Loucy (cell line): Measurements from ENCODE around the gene ELAVL1.

Source experiments
- H2AFZ ChIP-seq: fragments of 200-600 bp; sonication (generic); 2 replicates; pipeline ENCODE4 v1.6.0; 2016; ENCODE audit warnings: antibody characterized with exemption, mild to moderate bottlenecking, low read length, moderate library complexity
- H3F3A ChIP-seq: fragments of 200-600 bp; 2 replicates; pipeline ENCODE4 v1.6.0; 2016; ENCODE audit warnings: antibody characterized with exemption, low read depth, mild to moderate bottlenecking
- H3K27me3 ChIP-seq: fragments of 200-600 bp; sonication (generic); 2 replicates; pipeline ENCODE4 v1.6.1; 2014; ENCODE audit warnings: low read length, mild to moderate bottlenecking; ENCODE audit not compliant: insufficient read depth, poor library complexity, severe bottlenecking
- H3K36me3 ChIP-seq: fragments of 200-600 bp; sonication (generic); 2 replicates; pipeline ENCODE4 v1.6.1; 2016; ENCODE audit warnings: low read length; ENCODE audit not compliant: insufficient read depth
- H3K4me1 ChIP-seq: fragments of 200-600 bp; sonication (generic); 2 replicates; pipeline ENCODE4 v1.5.1; 2014; ENCODE audit warnings: low read length, mild to moderate bottlenecking; ENCODE audit not compliant: insufficient read depth, poor library complexity, severe bottlenecking
- H3K4me2 ChIP-seq: fragments of 200-600 bp; sonication (generic); 2 replicates; pipeline ENCODE4 v1.6.0; 2014; ENCODE audit warnings: antibody characterized with exemption, low read length, low read depth, mild to moderate bottlenecking; ENCODE audit not compliant: poor library complexity, severe bottlenecking
- H3K4me3 ChIP-seq: fragments of 200-600 bp; sonication (generic); 2 replicates; pipeline ENCODE4 v1.5.1; 2014; ENCODE audit warnings: low read length, mild to moderate bottlenecking, mixed read lengths; ENCODE audit not compliant: poor library complexity, severe bottlenecking
- H3K79me2 ChIP-seq: fragments of 200-600 bp; sonication (generic); 2 replicates; pipeline ENCODE4 v1.6.1; 2014; ENCODE audit warnings: low read length; ENCODE audit not compliant: insufficient read depth
- H3K9ac ChIP-seq: fragments of 200-600 bp; sonication (generic); 2 replicates; pipeline ENCODE4 v1.6.0; 2014; ENCODE audit warnings: mild to moderate bottlenecking, low read depth, low read length, moderate library complexity; ENCODE audit not compliant: poor library complexity, severe bottlenecking
- H3K9me2 ChIP-seq: fragments of 200-600 bp; sonication (generic); replicated peaks from 2 replicates; pipeline ENCODE4 v1.6.1; 2016; ENCODE audit warnings: low read depth, low read length, mixed read lengths
- H3K9me3 ChIP-seq: fragments of 200-600 bp; sonication (generic); 2 replicates; pipeline ENCODE4 v1.6.1; 2014; ENCODE audit warnings: mild to moderate bottlenecking, antibody characterized with exemption, low read length, low read depth; ENCODE audit not compliant: insufficient read depth
- H4K20me1 ChIP-seq: fragments of 200-600 bp; sonication (generic); 2 replicates; pipeline ENCODE4 v1.6.0; 2014; ENCODE audit warnings: antibody characterized with exemption, low read length, mild to moderate bottlenecking; ENCODE audit not compliant: insufficient read depth, poor library complexity, severe bottlenecking
- CTCF ChIP-seq: fragments of 200-600 bp; sonication (generic); conservative IDR thresholded peaks from 2 replicates; pipeline ENCODE4 v1.5.1; 2014; ENCODE audit warnings: mild to moderate bottlenecking, antibody characterized with exemption, low read length
- EZH2phosphoT487 ChIP-seq: fragments of 200-600 bp; IDR thresholded peaks from 2 replicates; pipeline ENCODE4 v1.6.1; 2018; ENCODE audit warnings: antibody characterized with exemption, mild to moderate bottlenecking, moderate library complexity, borderline replicate concordance

The ELAVL1 gene

GRCh38 chr19:7970716-7971448, 34.6 kb downstream of the ELAVL1 start:
- Histone ChIP-seq H3F3A (no peaks in the 10 kb centered on the region), H3K9me3 (no peaks in the 10 kb centered on the region), H3K27me3 (no peaks in the 10 kb centered on the region), H4K20me1 (peaks cover 23% of the 10 kb centered on the region), H3K9me2 (no peaks in the 10 kb centered on the region), H3K79me2 (no peaks in the 10 kb centered on the region), H3K4me3 (no peak overlapping the region), H3K9ac (no peak overlapping the region), H3K4me1 (no peaks in the 10 kb centered on the region), H3K36me3 (peaks cover 92% of the 10 kb centered on the region; the same call in 1 of the 2 replicates), H2AFZ (no peak overlapping the region), H3K4me2 (no peak overlapping the region)
- peak; percentile 88 for TF ChIP-seq CTCF
- no peak for TF ChIP-seq EZH2phosphoT487

- H3K4me2 ChIP-seq: no peak overlapping the region
Observed at GRCh38 chr19:7969555-7969939, 35.9 kb downstream of the ELAVL1 start.

GRCh38 chr19:7968796-7969554, 36.5 kb downstream of the ELAVL1 start:
- H3F3A ChIP-seq: no peaks in the 10 kb centered on the region
- H3K9me3 ChIP-seq: no peaks in the 10 kb centered on the region
- H3K9ac ChIP-seq: no peak overlapping the region
- no peaks in the 10 kb centered on the region for H3K9me2 ChIP-seq
- H3K4me2 ChIP-seq: no peak overlapping the region
- TF ChIP-seq EZH2phosphoT487 (no peak), CTCF (no peak)
- H3K4me3 ChIP-seq: no peak overlapping the region
- no peak overlapping the region for H2AFZ ChIP-seq
- H3K79me2 ChIP-seq: no peaks in the 10 kb centered on the region
- H3K27me3 ChIP-seq: no peaks in the 10 kb centered on the region
- H4K20me1 ChIP-seq: peaks cover 20% of the 10 kb centered on the region
- peaks cover 93% of the 10 kb centered on the region; the same call in 1 of the 2 replicates for H3K36me3 ChIP-seq
- no peaks in the 10 kb centered on the region for H3K4me1 ChIP-seq

More at GRCh38 chr19:7969555-7969939, 35.9 kb downstream of the ELAVL1 start:
- Histone ChIP-seq H4K20me1 (peaks cover 23% of the 10 kb centered on the region), H3K9ac (no peak overlapping the region), H3K36me3 (peaks cover 93% of the 10 kb centered on the region; the same call in 1 of the 2 replicates), H3K4me1 (no peaks in the 10 kb centered on the region), H3K79me2 (no peaks in the 10 kb centered on the region), H3K4me3 (no peak overlapping the region), H3K27me3 (no peaks in the 10 kb centered on the region), H3K9me2 (no peaks in the 10 kb centered on the region), H3F3A (no peaks in the 10 kb centered on the region), H3K9me3 (no peaks in the 10 kb centered on the region), H2AFZ (no peak overlapping the region)
- TF ChIP-seq CTCF (no peak), EZH2phosphoT487 (no peak)
